ENCODE data around the gene STIMATE. TPM values are rescaled to one million over a fixed set of nuclear protein-coding genes. Genes with fewer than 3 reads are reported as not detected.

The STIMATE gene
- total RNA-seq, 1 experiment from 2014 or later = 6.4 TPM

- in situ Hi-C loops (cut with HindIII; ENCODE audit: low sequenced_read_pairs) = no loop called here
- DNase-seq (ENCODE audit: low spot score) = no peak
Observed at GRCh38 chr3:52896151-52896550, 1.2 kb downstream of the STIMATE start.

GRCh38 chr3:52895418-52895817 is 1.9 kb downstream of the STIMATE start:
- no peak for DNase-seq (ENCODE audit: low spot score)
- in situ Hi-C loops (cut with HindIII; ENCODE audit: low sequenced_read_pairs) = no loop called here

- in situ Hi-C loops (cut with HindIII; ENCODE audit: low sequenced_read_pairs) = loop anchor here (5.0 kb wide), 1 partner anchor 57 kb away; the partner anchor contains the start of gene MUSTN1
- no peak for DNase-seq (ENCODE audit: low spot score)
Observed at GRCh38 chr3:52894756-52895155, 2.6 kb downstream of the STIMATE start.

GRCh38 chr3:52893723-52894122 is 3.6 kb downstream of the STIMATE start:
- in situ Hi-C loops (cut with HindIII; ENCODE audit: low sequenced_read_pairs) = loop anchor here (5.0 kb wide), 1 partner anchor 56 kb away; the partner anchor contains the start of gene MUSTN1
- DNase-seq (ENCODE audit: low spot score) = peak; percentile 14

GRCh38 chr3:52892625-52893311 is 4.6 kb downstream of the STIMATE start:
- no peak for DNase-seq (ENCODE audit: low spot score)

GRCh38 chr3:52892290-52892624 is 5.1 kb downstream of the STIMATE start:
- DNase-seq (ENCODE audit: low spot score) = no peak
- in situ Hi-C loops (cut with HindIII; ENCODE audit: low sequenced_read_pairs) = loop anchor here (5.0 kb wide), 1 partner anchor 55 kb away; the partner anchor contains the start of gene MUSTN1

More at GRCh38 chr3:52892625-52893311, 4.6 kb downstream of the STIMATE start:
- in situ Hi-C loops (cut with HindIII; ENCODE audit: low sequenced_read_pairs) = loop anchor here (5.0 kb wide), 1 partner anchor 55 kb away; the partner anchor contains the start of gene MUSTN1

- no peak for DNase-seq (ENCODE audit: low spot score)
- in situ Hi-C loops (cut with HindIII; ENCODE audit: low sequenced_read_pairs) = loop anchor here (5.0 kb wide), 1 partner anchor 54 kb away; the partner anchor contains the start of gene MUSTN1
Observed at GRCh38 chr3:52891615-52892081, 5.7 kb downstream of the STIMATE start.

- no peak for DNase-seq (ENCODE audit: low spot score)
- in situ Hi-C loops (cut with HindIII; ENCODE audit: low sequenced_read_pairs) = loop anchor here (5.0 kb wide), 1 partner anchor 54 kb away; the partner anchor contains the start of gene MUSTN1
Observed at GRCh38 chr3:52891164-52891563, 6.2 kb downstream of the STIMATE start.

GRCh38 chr3:52890735-52891134 is 6.6 kb downstream of the STIMATE start:
- in situ Hi-C loops (cut with HindIII; ENCODE audit: low sequenced_read_pairs) = loop anchor here (5.0 kb wide), 1 partner anchor 53 kb away; the partner anchor contains the start of gene MUSTN1
- DNase-seq (ENCODE audit: low spot score) = no peak

- DNase-seq (ENCODE audit: low spot score) = no peak
- in situ Hi-C loops (cut with HindIII; ENCODE audit: low sequenced_read_pairs) = loop anchor here (5.0 kb wide), 1 partner anchor 53 kb away; the partner anchor contains the start of gene MUSTN1
Observed at GRCh38 chr3:52889901-52890300, 7.4 kb downstream of the STIMATE start.

GRCh38 chr3:52887166-52887565 is 10.2 kb downstream of the STIMATE start:
- in situ Hi-C loops (cut with HindIII; ENCODE audit: low sequenced_read_pairs) = no loop called here
- peak; percentile 78 for DNase-seq (ENCODE audit: low spot score)

GRCh38 chr3:52886049-52886730 is 11.2 kb downstream of the STIMATE start:
- no peak for DNase-seq (ENCODE audit: low spot score)
- in situ Hi-C loops (cut with HindIII; ENCODE audit: low sequenced_read_pairs) = no loop called here

- in situ Hi-C loops (cut with HindIII; ENCODE audit: low sequenced_read_pairs) = no loop called here
- DNase-seq (ENCODE audit: low spot score) = peak; percentile 58
Observed at GRCh38 chr3:52882377-52882776, 15.0 kb downstream of the STIMATE start.

GRCh38 chr3:52881871-52882270 is 15.5 kb downstream of the STIMATE start:
- DNase-seq (ENCODE audit: low spot score) = no peak
- in situ Hi-C loops (cut with HindIII; ENCODE audit: low sequenced_read_pairs) = no loop called here

GRCh38 chr3:52880474-52880873 is 16.9 kb downstream of the STIMATE start:
- DNase-seq (ENCODE audit: low spot score) = peak; percentile 66
- in situ Hi-C loops (cut with HindIII; ENCODE audit: low sequenced_read_pairs) = no loop called here

- DNase-seq (ENCODE audit: low spot score) = no peak
- in situ Hi-C loops (cut with HindIII; ENCODE audit: low sequenced_read_pairs) = no loop called here
Observed at GRCh38 chr3:52880047-52880446, 17.3 kb downstream of the STIMATE start.

- DNase-seq (ENCODE audit: low spot score) = no peak
- in situ Hi-C loops (cut with HindIII; ENCODE audit: low sequenced_read_pairs) = no loop called here
Observed at GRCh38 chr3:52879581-52879980, 17.8 kb downstream of the STIMATE start.

GRCh38 chr3:52879090-52879489 is 18.3 kb downstream of the STIMATE start:
- in situ Hi-C loops (cut with HindIII; ENCODE audit: low sequenced_read_pairs) = no loop called here
- DNase-seq (ENCODE audit: low spot score) = no peak

GRCh38 chr3:52877085-52877484 is 20.3 kb downstream of the STIMATE start:
- DNase-seq (ENCODE audit: low spot score) = no peak
- in situ Hi-C loops (cut with HindIII; ENCODE audit: low sequenced_read_pairs) = no loop called here
